NCI-H187 (cell line): Measurements from ENCODE around the gene FAM227B.

Experiments
- DNase-seq, 2 experiments: peaks; one replicate each; lab custom pipeline; 2025; lab: John Stamatoyannopoulos, UW

Gene FAM227B

DNA sequence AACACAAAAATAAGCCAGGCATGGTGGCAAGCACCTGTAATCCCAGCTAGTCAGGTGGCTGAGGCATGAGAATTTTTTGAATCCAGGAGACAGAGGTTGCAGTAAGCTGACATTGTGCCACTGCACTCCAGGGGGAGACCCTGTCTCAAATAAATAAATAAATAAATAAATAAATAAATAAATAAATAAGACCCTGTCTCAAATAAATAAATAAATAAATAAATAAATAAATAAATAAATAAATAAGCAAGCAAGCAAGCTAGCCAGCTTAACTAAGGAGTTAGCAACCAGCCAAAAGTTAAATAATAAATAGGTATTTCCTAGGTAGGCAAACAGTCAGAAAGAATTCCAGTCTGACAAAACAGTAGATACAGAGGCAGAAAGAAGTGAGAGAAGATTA, 326.7 kb downstream of the FAM227B start:
- no peak for DNase-seq

GRCh38 chr15:49290191-49290590, 330.4 kb downstream of the FAM227B start:
- no peak for DNase-seq

DNA sequence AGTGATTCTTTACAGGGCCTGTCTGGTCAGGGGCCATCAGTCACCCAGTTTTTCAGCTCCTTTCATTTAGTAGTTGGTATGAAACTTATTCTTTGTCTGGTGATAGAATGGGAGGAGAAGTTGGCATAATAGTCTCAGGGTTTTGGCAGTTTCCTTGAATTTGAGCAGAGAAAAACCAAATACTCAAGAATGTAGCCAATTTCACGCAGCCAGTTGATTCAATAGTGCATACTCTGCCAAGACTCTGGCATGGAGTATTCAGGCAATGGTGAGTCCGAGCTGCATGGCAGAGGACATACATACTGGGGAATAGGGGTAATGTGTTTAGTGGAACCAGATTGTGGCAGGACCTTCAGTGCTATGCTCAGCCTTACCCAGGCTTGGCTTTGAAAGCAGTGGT, 332.2 kb downstream of the FAM227B start:
- DNase-seq: no peak

DNA sequence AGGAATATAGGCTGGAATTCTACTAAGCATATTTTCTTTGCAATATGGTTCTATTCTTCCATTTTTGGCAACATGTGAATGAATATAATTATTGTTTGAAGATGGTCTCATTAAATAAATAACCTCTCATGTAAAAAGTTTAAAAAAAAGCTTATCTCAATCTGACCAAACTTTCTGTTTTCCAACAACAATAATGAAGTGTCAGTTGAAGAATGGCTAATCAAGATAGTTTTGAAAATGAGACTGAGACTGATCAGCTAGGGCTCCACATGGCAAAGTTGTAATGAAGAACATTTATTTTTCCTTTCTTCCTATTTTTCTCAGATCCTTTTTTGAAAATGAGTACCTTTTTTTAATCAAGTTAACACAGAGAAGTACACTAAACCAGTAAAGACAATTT, 333.1 kb downstream of the FAM227B start:
- DNase-seq: no peak

DNA sequence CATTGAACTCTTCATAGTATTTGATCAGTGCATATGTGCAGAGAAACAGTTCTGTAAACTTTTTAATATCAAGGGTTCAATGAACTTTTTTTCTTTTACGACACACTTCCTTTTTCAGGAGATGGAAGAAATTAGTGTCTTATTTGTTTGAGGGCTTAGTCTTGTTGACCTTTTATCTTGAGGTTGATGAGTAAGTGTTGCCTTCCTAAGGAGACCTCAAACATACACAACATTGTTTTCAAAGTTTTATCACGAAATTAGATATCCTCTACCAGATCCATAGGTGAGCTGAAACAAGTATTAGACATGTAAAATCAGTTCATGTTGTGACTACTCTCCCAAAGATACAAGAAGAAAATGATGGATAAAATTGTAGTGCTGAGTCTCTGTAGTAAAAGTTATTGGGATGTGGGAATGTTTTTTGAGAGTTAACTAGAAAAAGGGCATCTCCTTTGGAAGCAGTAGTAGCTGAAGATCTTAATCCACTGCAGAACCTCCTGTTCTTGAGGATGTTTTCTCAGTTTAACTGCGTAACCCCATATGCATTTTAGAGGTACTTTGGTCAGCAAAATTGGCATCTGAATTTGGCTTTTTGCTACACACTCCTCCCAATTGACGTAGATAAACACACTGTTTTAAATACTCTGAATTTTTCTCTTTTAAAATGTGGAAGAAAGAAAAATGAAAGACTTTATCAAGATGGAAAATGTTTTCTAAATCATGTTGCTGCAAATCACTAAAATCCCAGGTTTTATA, 333.8 kb downstream of the FAM227B start:
- no peak for DNase-seq

GRCh38 chr15:49282366-49282765, 338.3 kb downstream of the FAM227B start:
- no peak for DNase-seq

DNA sequence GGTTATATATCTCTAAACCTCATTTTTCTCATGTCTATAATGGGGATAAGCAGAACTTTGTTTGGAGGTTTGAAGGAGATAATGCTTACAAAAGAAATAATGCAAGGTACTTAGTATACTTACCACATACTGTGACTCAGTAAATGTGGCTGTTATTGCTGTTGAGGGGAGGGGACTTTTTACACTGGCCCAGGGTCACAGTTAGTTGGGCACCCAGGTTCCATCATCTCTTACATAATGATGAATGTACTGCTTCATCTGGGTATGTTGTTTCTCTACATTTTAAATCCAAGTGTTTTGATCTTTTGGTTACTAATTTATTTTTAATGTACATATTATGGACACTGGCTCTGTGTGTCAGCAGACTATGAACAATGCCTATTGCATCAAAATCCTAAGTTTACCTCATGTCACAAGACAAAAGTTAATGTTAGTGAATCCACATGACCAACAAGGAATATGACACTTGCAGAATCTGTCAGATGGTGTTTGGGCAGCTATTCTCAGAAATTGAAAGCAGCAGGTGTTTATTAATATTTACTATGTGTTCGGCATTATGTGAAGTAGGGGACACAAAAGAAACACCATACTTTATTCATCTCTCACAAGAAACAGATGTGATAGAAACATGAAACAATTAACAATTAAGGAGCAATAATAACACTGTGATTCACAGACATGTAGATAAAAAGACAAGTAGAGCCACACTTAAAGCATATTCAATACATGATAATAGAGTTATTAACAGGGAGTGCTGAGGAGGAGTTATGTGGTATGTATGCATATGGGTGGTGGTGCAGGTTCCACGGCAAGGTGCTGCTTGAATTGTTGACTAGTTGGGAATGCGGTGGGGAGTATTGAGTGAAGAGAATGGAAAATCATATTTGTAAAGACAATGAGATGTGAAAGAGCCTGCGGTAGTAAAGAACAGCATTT, 340.8 kb downstream of the FAM227B start:
- DNase-seq: no peak

GRCh38 chr15:49278751-49279150, 341.9 kb downstream of the FAM227B start:
- no peak for DNase-seq
